ENCODE results near the gene PIP4K2B.
"Not testable (repeated sequence)": the region's sequence is repeated elsewhere in the genome, so short reads cannot be mapped to it uniquely, and the experiment has no call there.

PIP4K2B gene

GRCh38 chr17:38733982-38734973, 65.1 kb downstream of the PIP4K2B start:
- peaks cover 3% of the 10 kb centered on the region for H3K27me3 Mint-ChIP-seq
- ATAC-seq (ENCODE audit: low read depth) (no peak), DNase-seq (ENCODE audit: low spot score in 2 of 2) (no peak)
- H3K4me3 Mint-ChIP-seq = no peak overlapping the region
- H3K4me1 Mint-ChIP-seq = peaks cover 36% of the 10 kb centered on the region
- H3K27ac Mint-ChIP-seq = no peak overlapping the region
- H3K36me3 Mint-ChIP-seq = peaks cover 2% of the 10 kb centered on the region
- H3K9me3 Mint-ChIP-seq = no peaks in the 10 kb centered on the region

GRCh38 chr17:38733282-38733981, 65.9 kb downstream of the PIP4K2B start:
- Mint-ChIP-seq H3K4me1 (peaks cover 45% of the 10 kb centered on the region), H3K9me3 (no peaks in the 10 kb centered on the region), H3K27ac (peak overlapping the region; percentile 76), H3K36me3 (peaks cover 2% of the 10 kb centered on the region), H3K27me3 (peaks cover 3% of the 10 kb centered on the region), H3K4me3 (no peak overlapping the region)
- no peak for ATAC-seq (ENCODE audit: low read depth)
- no peak for DNase-seq (ENCODE audit: low spot score in 2 of 2)

DNA sequence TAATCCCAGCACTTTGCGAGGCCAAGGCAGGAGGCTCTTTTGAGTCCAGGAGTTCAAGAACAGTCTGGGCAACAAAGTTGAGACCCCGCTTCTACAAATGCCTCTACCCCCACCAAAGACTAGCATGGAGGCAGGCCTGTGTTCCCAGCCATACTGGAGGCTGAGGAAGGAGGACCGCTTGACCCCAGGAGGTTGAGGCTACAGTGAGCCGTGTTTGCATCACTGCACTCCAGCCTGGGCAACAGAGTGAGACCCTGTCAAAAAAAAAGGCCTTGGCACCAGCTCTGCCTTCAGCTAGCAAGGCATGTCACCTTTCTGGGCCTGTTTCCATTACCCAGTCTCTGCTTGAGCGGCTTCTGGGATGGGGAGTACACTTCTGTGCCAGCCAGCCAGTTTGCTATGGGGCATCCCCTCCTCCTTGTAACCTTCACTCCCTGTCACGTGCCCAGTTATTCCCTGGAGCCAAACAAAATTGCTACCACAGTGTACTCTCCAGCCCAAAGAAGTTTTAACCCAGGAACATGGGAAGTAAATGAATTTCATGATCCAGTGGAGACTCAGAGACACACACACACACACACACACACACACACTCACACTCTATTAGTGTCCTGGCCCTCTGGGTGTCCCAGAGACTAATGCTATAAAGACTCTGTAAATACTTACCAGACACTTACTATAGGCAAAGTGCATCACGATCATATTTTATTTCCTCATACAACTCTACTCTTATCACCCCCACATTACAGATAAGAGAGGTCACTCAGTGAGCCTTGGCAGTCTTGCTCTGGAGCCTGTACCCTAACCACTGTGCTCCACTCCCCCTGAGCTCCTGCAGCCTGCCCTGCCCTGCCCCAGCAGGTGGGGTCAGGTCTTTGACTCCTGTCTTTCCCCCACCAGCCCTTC, 66.7 kb downstream of the PIP4K2B start:
- ATAC-seq (ENCODE audit: low read depth) (no peak), DNase-seq (ENCODE audit: low spot score in 2 of 2) (no peak)
- Mint-ChIP-seq H3K4me3 (no peak overlapping the region), H3K27ac (peak overlapping the region; percentile 76), H3K27me3 (no peaks in the 10 kb centered on the region), H3K4me1 (peaks cover 47% of the 10 kb centered on the region), H3K36me3 (peaks cover 2% of the 10 kb centered on the region), H3K9me3 (no peaks in the 10 kb centered on the region)

GRCh38 chr17:38731526-38732294, 67.6 kb downstream of the PIP4K2B start:
- peaks cover 2% of the 10 kb centered on the region for H3K36me3 Mint-ChIP-seq
- H3K27me3 Mint-ChIP-seq = no peaks in the 10 kb centered on the region
- H3K4me1 Mint-ChIP-seq = peaks cover 51% of the 10 kb centered on the region
- no peak for DNase-seq (ENCODE audit: low spot score in 2 of 2)
- H3K27ac Mint-ChIP-seq = peak overlapping the region; percentile 25
- peak overlapping the region; percentile 96 for H3K4me3 Mint-ChIP-seq
- no peak for ATAC-seq (ENCODE audit: low read depth)
- H3K9me3 Mint-ChIP-seq = no peaks in the 10 kb centered on the region

- peaks cover 2% of the 10 kb centered on the region for H3K36me3 Mint-ChIP-seq
- H3K27me3 Mint-ChIP-seq = no peaks in the 10 kb centered on the region
- peak overlapping the region; percentile 96 for H3K4me3 Mint-ChIP-seq
- no peaks in the 10 kb centered on the region for H3K9me3 Mint-ChIP-seq
- peaks cover 55% of the 10 kb centered on the region for H3K4me1 Mint-ChIP-seq
- peak overlapping the region; percentile 93 for H3K27ac Mint-ChIP-seq
- DNase-seq (ENCODE audit: low spot score in 2 of 2) (no peak), ATAC-seq (ENCODE audit: low read depth) (no peak)
These were observed 68.6 kb downstream of the PIP4K2B start for GRCh38 chr17:38730526-38731379.

DNA sequence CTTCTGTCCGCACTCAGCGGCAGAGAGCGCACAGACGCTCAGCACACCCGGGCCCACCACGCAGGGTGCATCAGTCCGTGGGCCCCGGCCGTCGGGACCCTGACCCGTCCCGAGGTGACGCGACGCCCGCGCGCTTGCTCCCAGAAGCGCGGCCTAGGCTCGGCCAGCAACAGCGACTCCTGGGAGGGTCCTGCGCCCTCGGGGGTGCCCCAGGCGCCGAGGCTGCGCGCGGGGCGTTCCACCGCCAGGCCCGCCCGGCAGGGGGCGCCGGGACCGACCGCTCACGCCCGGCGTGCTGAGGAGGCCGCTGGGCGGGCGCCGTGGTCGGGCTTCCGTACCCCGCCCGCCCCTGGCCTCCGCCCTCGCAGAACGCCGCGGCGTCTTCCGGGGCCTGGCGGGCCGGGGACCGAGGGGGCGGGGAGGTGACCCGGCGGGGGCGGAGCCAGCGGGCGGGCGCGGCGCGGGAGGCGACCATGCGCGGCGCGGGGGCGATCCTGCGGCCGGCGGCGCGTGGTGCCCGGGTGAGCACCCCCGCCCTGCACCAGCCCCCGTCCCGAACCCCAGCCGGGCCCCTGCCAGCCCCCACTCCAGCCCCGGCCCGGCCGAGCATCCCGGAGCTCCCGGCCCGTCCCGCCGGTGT, 69.3 kb downstream of the PIP4K2B start, which contains the start of gene CISD3:
TSS of gene CISD3 (plus strand) at position 456 of the 640 bp plus-strand sequence. CDS start at position 474, 18 bp downstream.
- peak within 1 kb of the TSS; percentile 96 for H3K4me3 Mint-ChIP-seq
- no peaks in the 10 kb centered on the region for H3K27me3 Mint-ChIP-seq
- H3K9me3 Mint-ChIP-seq = no peaks in the 10 kb centered on the region
- H3K36me3 Mint-ChIP-seq = peaks cover 2% of the 10 kb centered on the region
- H3K4me1 Mint-ChIP-seq = peaks cover 53% of the 10 kb centered on the region
- H3K27ac Mint-ChIP-seq = peak within 1 kb of the TSS; percentile 93
- ATAC-seq (ENCODE audit: low read depth) (peak; percentile 87), DNase-seq (ENCODE audit: low spot score in 2 of 2) (peak; percentile 85 to 92)

DNA sequence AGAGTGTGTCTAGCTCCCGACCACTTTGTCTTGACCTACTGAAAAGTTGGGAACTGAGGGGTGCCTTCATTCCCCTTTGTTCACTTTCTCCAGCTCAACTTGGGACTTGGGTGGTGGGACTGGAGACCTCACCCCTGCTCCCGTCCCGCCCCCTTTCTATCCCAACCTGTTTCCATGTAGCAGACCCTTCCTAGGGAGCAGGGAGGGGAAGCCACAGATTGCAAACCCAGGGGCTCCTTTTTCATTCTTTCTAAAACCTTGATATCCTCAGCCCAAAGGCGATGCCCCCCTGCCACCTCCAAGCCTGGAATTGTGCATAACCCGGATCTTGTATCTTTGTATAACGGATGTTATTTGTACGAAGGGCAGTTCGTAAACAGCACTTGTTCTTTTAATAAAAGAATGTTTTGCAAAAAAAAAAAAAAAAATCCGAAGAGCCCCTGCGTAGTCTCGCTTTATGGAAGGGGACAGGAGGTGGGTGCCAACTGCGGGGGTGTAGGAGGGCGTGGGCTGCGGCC, 69.9 kb downstream of the PIP4K2B start:
- peak overlapping the region; percentile 59 for H3K4me3 Mint-ChIP-seq
- H3K27me3 Mint-ChIP-seq = no peaks in the 10 kb centered on the region
- no peaks in the 10 kb centered on the region for H3K9me3 Mint-ChIP-seq
- peaks cover 2% of the 10 kb centered on the region for H3K36me3 Mint-ChIP-seq
- ATAC-seq (ENCODE audit: low read depth) = no peak
- no peak overlapping the region for H3K27ac Mint-ChIP-seq
- DNase-seq (ENCODE audit: low spot score in 2 of 2) = no peak
- peaks cover 50% of the 10 kb centered on the region for H3K4me1 Mint-ChIP-seq

DNA sequence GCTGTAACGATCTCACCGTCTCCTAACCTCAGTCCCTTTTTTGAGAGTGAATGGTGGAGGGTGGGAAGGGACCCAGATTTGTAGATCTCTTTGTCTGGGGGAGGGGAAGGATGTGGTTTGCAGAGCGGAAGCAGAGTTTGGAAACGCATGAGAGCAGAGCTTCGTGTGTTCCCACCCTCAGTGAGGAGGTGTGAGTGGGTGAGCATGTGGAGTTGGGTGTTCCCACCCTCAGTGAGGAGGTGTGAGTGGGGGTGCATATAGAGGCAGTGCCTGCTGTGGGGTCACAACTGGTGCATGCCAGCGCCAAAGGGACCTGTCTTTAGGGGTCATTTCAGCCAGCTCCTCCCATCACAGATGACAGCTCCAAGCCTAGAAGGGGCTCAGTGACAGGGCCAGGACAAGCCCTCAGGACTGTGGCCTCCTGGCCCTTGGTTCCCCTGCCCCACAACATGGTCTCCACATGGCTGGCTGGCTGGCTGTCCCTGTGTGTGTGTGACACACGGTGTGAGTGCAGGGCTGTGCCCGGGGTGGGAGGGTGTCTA, 71.0 kb downstream of the PIP4K2B start:
- DNase-seq (ENCODE audit: low spot score in 2 of 2) (peak in 1 of 2 donors; percentile 40), ATAC-seq (ENCODE audit: low read depth) (peak; percentile 56)
- Mint-ChIP-seq H3K36me3 (peaks cover 2% of the 10 kb centered on the region), H3K4me3 (peak overlapping the region; percentile 51), H3K27ac (peak overlapping the region; percentile 40), H3K4me1 (peaks cover 45% of the 10 kb centered on the region), H3K9me3 (no peaks in the 10 kb centered on the region), H3K27me3 (no peaks in the 10 kb centered on the region)

- Mint-ChIP-seq H3K27me3 (no peaks in the 10 kb centered on the region), H3K4me1 (peaks cover 40% of the 10 kb centered on the region), H3K9me3 (no peaks in the 10 kb centered on the region), H3K27ac (peak overlapping the region; percentile 40), H3K4me3 (peak overlapping the region; percentile 51), H3K36me3 (peaks cover under 1% of the 10 kb centered on the region)
- DNase-seq (ENCODE audit: low spot score in 2 of 2) = no peak
- ATAC-seq (ENCODE audit: low read depth) = no peak
These were observed 71.6 kb downstream of the PIP4K2B start for GRCh38 chr17:38727736-38728135.

DNA sequence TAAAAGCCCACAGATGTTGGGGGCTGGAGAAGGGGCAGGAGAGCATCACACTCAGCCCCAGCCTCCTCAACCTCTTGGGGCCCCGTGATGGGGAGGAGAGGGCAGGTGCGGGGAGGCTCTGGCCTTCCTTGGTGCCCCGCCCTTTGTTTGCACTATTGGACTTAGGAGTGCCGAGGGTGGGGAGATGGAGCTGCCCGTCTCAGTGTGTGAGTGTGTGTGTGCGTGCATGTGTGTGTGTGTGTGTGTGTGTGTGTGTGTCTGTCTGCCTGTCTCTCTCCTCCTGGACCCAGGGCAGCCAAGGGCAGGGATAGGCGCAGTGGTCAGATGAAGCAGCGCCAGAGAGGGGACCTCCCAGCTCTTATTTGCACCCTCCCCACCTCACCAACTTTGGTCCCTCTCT, 73.2 kb downstream of the PIP4K2B start:
- not testable (repeated sequence) for ATAC-seq (ENCODE audit: low read depth); H3K27ac Mint-ChIP-seq; H3K27me3 Mint-ChIP-seq; DNase-seq (ENCODE audit: low spot score in 2 of 2); H3K9me3 Mint-ChIP-seq; H3K36me3 Mint-ChIP-seq; H3K4me3 Mint-ChIP-seq
- H3K4me1 Mint-ChIP-seq = peaks cover 34% of the 10 kb centered on the region

GRCh38 chr17:38725066-38725465, 74.3 kb downstream of the PIP4K2B start:
- no peak overlapping the region for H3K4me3 Mint-ChIP-seq
- no peaks in the 10 kb centered on the region for H3K9me3 Mint-ChIP-seq
- peaks cover 8% of the 10 kb centered on the region for H3K36me3 Mint-ChIP-seq
- no peak overlapping the region for H3K27ac Mint-ChIP-seq
- DNase-seq (ENCODE audit: low spot score in 2 of 2) (no peak), ATAC-seq (ENCODE audit: low read depth) (no peak)
- H3K27me3 Mint-ChIP-seq = no peaks in the 10 kb centered on the region
- peaks cover 30% of the 10 kb centered on the region for H3K4me1 Mint-ChIP-seq

All from memory B cell (primary cell).